Measurements from ENCODE around the gene CRB3.

- TF ChIP-seq, protein P1, sequence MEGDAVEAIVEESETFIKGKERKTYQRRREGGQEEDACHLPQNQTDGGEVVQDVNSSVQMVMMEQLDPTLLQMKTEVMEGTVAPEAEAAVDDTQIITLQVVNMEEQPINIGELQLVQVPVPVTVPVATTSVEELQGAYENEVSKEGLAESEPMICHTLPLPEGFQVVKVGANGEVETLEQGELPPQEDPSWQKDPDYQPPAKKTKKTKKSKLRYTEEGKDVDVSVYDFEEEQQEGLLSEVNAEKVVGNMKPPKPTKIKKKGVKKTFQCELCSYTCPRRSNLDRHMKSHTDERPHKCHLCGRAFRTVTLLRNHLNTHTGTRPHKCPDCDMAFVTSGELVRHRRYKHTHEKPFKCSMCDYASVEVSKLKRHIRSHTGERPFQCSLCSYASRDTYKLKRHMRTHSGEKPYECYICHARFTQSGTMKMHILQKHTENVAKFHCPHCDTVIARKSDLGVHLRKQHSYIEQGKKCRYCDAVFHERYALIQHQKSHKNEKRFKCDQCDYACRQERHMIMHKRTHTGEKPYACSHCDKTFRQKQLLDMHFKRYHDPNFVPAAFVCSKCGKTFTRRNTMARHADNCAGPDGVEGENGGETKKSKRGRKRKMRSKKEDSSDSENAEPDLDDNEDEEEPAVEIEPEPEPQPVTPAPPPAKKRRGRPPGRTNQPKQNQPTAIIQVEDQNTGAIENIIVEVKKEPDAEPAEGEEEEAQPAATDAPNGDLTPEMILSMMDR (IDR thresholded peaks at IDR 0.05): peak in 3 of 4 experiments; percentile 27 to 45 (median 43)
- no peak for TF ChIP-seq POLR2A (IDR thresholded peaks at IDR 0.05)
These were observed 46.1 kb upstream of the CRB3 start for GRCh38 chr19:6417713-6418561.

All from prostate gland (tissue), 2 donors.